Omental fat pad (tissue), 4 donors: Measurements from ENCODE around the gene RPE65. TPM values are rescaled to one million over a fixed set of nuclear protein-coding genes. Genes with fewer than 3 reads are reported as not detected.
"Not testable (repeated sequence)": the region's sequence is repeated elsewhere in the genome, so short reads cannot be mapped to it uniquely, and the experiment has no call there.

ENCODE experiments used
- ATAC-seq: fragments of 150-250 bp; one replicate; pipeline ENCODE4 v1.9.1; 2016; ENCODE audit warnings: mild to moderate bottlenecking, moderate library complexity; ENCODE audit not compliant: low FRiP score
- DNase-seq: peaks from one replicate; pipeline ENCODE4 v3.0.0-alpha.2; 2019; ENCODE audit warnings: low spot score
- total RNA-seq, 4 donors: library from RNA; depleted of rRNA; stranded (reverse); fragments of >200 nt; gene quantifications; one replicate each; pipeline ENCODE4 v1.1.0, GENCODE V29; 2016
- TF ChIP-seq, protein P1 (sequence below), 3 donors: fragments of 450-650 bp; IDR thresholded peaks; one replicate each; pipeline ENCODE4 v1.5.1; 2016 to 2017; ENCODE audit warnings: antibody characterized with exemption in 3 of 3, mild to moderate bottlenecking in 3 of 3, moderate library complexity in 2 of 3

RPE65 gene
- not detected for total RNA-seq

DNA sequence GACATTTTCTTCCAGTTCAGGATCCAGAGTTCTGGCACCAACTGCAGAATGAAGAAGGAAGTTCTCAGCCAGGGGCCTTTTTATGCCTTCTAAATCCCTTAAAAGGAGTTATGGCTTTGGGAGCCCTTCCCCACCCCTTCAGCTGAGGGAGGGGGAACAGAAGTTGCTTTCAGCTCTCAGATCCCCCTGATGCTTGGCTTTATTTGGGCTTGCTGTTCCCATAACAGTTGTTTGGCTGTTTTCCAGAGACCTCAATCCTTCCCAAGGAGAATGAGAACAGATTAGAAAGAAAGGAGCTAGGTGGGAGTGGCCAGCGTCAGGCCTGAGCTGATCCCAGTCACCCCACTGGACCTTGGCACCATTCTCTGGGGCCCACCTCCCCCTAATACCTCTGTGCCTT lies at the start of gene RPE65:
Gene RPE65, minus strand, starts transcription at position 54 of the 400 bp plus-strand sequence. Its CDS starts 49 bp downstream, at position 5.
- DNase-seq, result no peak
- TF ChIP-seq, protein P1, sequence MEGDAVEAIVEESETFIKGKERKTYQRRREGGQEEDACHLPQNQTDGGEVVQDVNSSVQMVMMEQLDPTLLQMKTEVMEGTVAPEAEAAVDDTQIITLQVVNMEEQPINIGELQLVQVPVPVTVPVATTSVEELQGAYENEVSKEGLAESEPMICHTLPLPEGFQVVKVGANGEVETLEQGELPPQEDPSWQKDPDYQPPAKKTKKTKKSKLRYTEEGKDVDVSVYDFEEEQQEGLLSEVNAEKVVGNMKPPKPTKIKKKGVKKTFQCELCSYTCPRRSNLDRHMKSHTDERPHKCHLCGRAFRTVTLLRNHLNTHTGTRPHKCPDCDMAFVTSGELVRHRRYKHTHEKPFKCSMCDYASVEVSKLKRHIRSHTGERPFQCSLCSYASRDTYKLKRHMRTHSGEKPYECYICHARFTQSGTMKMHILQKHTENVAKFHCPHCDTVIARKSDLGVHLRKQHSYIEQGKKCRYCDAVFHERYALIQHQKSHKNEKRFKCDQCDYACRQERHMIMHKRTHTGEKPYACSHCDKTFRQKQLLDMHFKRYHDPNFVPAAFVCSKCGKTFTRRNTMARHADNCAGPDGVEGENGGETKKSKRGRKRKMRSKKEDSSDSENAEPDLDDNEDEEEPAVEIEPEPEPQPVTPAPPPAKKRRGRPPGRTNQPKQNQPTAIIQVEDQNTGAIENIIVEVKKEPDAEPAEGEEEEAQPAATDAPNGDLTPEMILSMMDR (IDR thresholded peaks at IDR 0.05), result no peak

DNA sequence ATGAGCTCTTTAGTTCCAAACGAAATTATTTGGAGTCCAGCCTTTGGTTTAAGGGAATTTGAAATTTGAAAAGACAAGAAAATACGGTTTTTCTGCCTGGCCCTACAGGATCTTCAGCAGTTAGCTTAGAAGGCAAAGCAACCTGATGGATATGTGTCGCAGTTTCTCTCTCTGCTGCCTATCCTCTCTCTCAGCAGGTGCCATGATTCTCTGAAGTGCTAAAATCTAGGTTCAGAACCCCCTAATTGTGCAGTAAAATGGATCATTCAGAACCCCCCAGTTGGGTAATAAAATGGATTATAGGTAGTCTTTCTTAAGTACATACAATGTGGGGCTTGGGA lies 47.6 kb upstream of the RPE65 start:
- ATAC-seq (peak; percentile 14), DNase-seq (no peak)

More for the DNA sequence above, at the start of gene RPE65:
- no peak for ATAC-seq

DNA sequence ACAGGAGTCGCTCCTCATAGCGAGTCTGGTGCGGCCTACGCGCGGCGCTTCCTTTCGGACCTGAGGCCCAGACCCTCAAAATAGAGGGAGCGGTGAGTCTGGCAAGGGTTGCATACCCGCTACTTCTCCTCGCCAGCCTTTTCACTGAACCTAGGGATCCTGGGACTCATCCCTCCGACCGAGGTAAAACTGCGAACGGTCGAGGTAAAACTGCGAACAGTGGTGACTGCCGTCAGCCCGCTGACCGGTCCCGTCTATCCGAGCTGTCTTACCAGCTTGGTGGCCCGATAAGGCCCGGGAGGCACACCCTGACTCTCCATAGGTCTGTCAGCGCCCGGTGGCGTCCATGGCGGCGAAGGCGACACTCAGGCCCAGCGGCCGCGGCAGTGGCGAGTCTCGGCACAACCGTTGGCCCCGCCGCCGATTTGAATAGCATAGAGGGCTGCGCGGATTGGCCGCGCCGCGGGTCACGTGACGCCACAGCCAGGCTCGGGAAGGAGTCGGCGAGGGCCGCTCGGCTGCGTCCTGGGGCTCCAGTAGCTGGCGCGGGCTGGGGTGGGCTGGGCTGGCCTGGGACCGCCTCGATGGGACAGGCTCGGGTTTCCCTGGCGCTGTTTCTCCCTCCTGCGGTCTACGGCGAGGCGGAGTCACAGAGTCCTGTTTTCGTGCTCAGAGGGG lies 47.1 kb upstream of the RPE65 start, which contains the start of gene DEPDC1:
Gene DEPDC1, minus strand, starts transcription at position 403 of the 678 bp plus-strand sequence. Its CDS starts 83 bp downstream, at position 320.
- DNase-seq (peak; percentile 90), ATAC-seq (peak; percentile 100)
- TF ChIP-seq, protein P1 (IDR thresholded peaks at IDR 0.05), result no peak

More for the DNA sequence above, 47.6 kb upstream of the RPE65 start:
- TF ChIP-seq, protein P1 (IDR thresholded peaks at IDR 0.05), result no peak

DNA sequence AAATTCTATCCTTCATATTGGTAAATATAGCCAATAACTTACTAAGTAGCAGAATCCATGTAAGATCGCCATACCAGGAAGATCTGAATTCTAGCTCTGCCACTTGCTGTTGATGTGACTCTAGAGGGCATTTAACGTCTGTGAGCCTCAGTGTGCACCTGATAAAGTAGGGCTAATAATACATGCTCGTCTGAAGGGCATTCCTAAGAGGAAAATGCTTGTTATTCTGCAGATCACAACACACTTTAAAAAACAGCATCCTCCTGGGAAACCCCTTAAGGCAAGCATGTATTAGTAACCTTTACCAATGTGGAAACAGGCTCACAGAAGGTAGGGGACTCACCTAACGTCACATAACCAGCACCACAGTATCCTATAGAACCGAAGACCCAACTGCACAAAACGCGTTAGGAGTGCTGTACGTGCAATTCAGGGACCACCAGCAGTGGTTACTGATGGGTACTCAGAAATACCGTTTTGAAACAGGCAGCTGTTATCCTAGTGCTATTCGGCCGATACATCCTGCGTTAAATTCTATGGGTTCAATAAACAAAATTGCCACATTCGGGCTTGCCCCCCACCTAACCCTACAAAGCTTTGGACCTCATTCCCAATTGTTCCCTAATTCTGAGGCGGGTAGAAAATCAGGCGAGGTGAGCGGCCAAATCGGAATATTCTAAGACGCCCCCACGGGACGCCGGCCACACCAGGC lies 46.4 kb upstream of the RPE65 start:
- DNase-seq (no peak), ATAC-seq (no peak)
- TF ChIP-seq, protein P1 (IDR thresholded peaks at IDR 0.05), result no peak

DNA sequence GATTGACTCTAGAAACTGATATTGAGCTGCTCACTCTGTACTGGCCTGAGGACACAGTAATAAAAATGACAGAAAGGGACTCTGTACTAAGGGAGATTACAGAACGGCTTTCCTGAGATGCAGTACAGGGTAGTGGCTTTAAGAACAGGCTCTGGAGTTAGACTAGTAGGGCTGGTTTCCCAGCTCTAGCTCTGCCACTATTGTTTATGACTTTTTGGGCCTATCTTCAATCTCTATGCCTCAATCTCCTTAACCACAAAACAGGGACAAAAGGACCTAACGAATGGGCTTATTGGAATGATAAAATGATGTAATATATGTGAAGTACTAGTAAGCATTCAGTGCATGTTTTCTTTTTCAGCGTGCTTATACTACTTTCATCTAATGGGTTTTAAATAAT lies 45.8 kb upstream of the RPE65 start:
- TF ChIP-seq, protein P1 (IDR thresholded peaks at IDR 0.05), result no peak
- no peak for DNase-seq
- ATAC-seq, result no peak

DNA sequence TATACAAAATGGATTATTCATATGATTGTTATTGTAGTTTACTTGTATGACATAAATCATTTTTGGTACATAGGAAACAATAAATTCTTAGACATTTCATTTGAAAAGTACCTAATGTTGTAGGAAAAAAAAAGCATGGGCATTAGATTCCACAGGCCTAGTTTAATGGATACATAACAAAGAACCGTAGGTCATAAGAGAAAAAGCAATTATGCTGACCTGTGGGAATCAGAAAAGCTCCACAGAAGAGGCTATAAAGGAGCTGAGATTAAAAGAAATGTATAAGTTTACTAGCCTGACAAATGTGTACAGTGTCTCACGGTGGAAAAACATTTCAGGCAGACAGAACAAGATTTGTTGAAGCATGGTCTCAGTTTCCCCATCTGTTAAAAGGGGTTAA lies 43.4 kb upstream of the RPE65 start:
- DNase-seq (no peak), ATAC-seq (no peak)
- TF ChIP-seq, protein P1 (IDR thresholded peaks at IDR 0.05), result no peak

DNA sequence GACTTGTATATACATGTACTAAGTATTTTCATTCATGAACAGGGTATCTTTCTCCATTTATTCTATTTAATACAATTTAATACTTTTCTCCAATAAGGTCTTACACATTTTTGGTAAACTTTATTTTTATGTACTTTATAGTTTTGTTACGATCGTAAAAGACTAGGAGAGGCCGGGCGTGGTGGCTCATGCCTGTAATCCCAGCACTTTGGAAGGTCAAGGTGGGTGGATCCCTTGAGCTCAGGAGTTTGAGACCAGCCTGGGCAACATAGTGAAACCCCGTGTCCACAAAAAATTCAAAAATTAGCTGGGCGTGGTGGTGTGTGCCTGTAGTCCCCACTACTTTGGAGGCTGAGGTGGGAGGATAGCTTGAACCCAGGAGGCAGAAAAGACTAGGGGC lies 42.5 kb upstream of the RPE65 start:
- ATAC-seq, result not testable (repeated sequence)

More for the DNA sequence above, 42.5 kb upstream of the RPE65 start:
- DNase-seq, result not testable (repeated sequence)
